Measurements from ENCODE around the gene NTM. TPM values are rescaled to one million over a fixed set of nuclear protein-coding genes. Genes with fewer than 3 reads are reported as not detected.

Gene NTM
- total and polyA plus RNA-seq, 2 donors (not counting 3 experiments of a cell fraction or from before 2014, with no cell fraction given): 1.00 to 1.1 TPM

DNA sequence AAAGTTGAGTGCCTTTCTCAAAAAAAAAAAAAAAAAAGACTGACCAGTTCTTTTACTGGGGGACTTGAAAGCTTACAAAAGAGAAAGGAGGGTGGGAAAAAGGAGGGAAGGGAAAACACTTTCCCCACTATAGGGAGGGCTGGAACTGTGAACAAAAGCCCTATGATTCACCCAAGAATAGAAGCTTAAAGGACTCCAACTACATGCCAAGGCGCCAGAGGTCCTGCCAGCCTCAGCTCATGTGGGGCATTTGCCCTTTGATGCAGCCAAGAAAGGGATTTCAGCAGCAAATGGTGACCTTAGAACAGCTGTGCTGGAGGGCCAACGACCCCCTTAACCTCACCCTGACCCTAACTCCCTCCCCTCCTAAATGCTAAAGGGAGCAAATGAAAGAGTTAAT is 160.0 kb downstream of the NTM start:
- intact Hi-C loops (cut with micrococcal nuclease): no loop called here
- Histone ChIP-seq H3K27me3 (ENCODE audit: control insufficient read depth in 2 of 2, insufficient read depth in 2 of 2, low read length in 2 of 2) (no peaks in the 10 kb centered on the region), H3K9me3 (replicated peaks; ENCODE audit: control insufficient read depth, insufficient read depth, low read length) (no peaks in the 10 kb centered on the region), H4K20me1 (replicated peaks; ENCODE audit: control insufficient read depth, extremely low read depth, insufficient read depth, low read length) (no peaks in the 10 kb centered on the region), H3K4me2 (ENCODE audit: insufficient read depth, low read length) (no peak overlapping the region), H3K4me3 (replicated peaks in 1 of 3; ENCODE audit: insufficient read depth in 1 of 3, low read depth in 1 of 3, low read length in 3 of 3) (no peak overlapping the region), H3K9me1 (replicated peaks; ENCODE audit: control insufficient read depth, extremely low read depth, insufficient read depth, low read length) (no peaks in the 10 kb centered on the region), H3K27ac (ENCODE audit: insufficient read depth, low read depth, low read length) (no peak overlapping the region), H3K4me1 (ENCODE audit: control insufficient read depth, extremely low read depth, insufficient read depth, low read length) (no peaks in the 10 kb centered on the region), H2AFZ (ENCODE audit: low read depth, low read length) (no peak overlapping the region), H3K36me3 (ENCODE audit: control insufficient read depth in 2 of 2, extremely low read depth in 1 of 2, insufficient read depth in 2 of 2, low read length in 2 of 2) (no peaks in the 10 kb centered on the region), H3K9ac (replicated peaks; ENCODE audit: extremely low read depth, insufficient read depth, low read length) (no peak overlapping the region), H3K79me2 (ENCODE audit: control insufficient read depth, insufficient read depth, low read length) (no peaks in the 10 kb centered on the region)
- dilution Hi-C loops (cut with MboI; ENCODE audit: extremely low pct_ligation_motif_present, low sequenced_read_pairs): no loop called here
- no TSS peak for BruUV-seq (replicated peaks)
- DNase-seq (ENCODE audit: low read depth, low spot score) (no peak), FAIRE-seq (no peak)
- no peak for TF ChIP-seq CTCF (IDR thresholded peaks at IDR 0.05; ENCODE audit: extremely low read depth in 1 of 2, insufficient read depth in 1 of 2, low read depth in 1 of 2, low read length in 2 of 2)
- ChIA-PET POLR2A (no interaction called here), CTCF (no interaction called here)

DNA sequence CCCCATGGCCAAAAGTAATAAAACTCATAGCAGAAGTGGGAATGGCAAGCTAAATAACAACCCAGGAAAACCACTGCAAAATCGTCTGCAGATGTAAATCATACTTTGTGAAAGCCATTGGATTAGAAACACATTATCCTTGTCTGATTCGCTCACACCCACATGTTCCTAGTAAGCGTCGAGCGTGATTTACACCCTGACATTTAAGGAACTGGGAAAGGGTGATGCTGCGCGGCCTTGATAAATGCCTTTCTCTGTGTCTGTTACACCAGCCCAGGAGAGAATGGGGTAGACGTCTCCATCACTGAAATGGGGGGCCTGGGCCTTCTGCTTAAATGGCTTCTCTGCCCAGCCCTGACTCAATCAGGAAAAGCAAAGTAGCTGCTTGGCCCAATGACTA is 162.7 kb downstream of the NTM start:
- no peak for FAIRE-seq
- dilution Hi-C loops (cut with MboI; ENCODE audit: extremely low pct_ligation_motif_present, low sequenced_read_pairs): no loop called here
- TF ChIP-seq CTCF (IDR thresholded peaks at IDR 0.05; ENCODE audit: extremely low read depth in 1 of 2, insufficient read depth in 1 of 2, low read depth in 1 of 2, low read length in 2 of 2) (no peak), EZH2 (IDR thresholded peaks at IDR 0.05; ENCODE audit: borderline replicate concordance, low read depth, low read length, severe bottlenecking) (no peak), FOS (IDR thresholded peaks at IDR 0.05; ENCODE audit: borderline replicate concordance, insufficient read depth, low read length) (no peak), GATA2 (IDR thresholded peaks at IDR 0.05; ENCODE audit: insufficient read depth, insufficient read length, low read depth, low read length) (no peak)

More for the DNA sequence above, 162.7 kb downstream of the NTM start:
- H3K9me1 ChIP-seq (replicated peaks; ENCODE audit: control insufficient read depth, extremely low read depth, insufficient read depth, low read length): no peaks in the 10 kb centered on the region
- H3K4me1 ChIP-seq (ENCODE audit: control insufficient read depth, extremely low read depth, insufficient read depth, low read length): no peaks in the 10 kb centered on the region
- BruUV-seq (replicated peaks): no TSS peak
- ChIA-PET CTCF (no interaction called here), POLR2A (no interaction called here)
- H2AFZ ChIP-seq (ENCODE audit: low read depth, low read length): no peak overlapping the region
- H3K27me3 ChIP-seq (ENCODE audit: control insufficient read depth in 2 of 2, insufficient read depth in 2 of 2, low read length in 2 of 2): no peaks in the 10 kb centered on the region
- H3K4me2 ChIP-seq (ENCODE audit: insufficient read depth, low read length): no peak overlapping the region
- no peak overlapping the region for H3K4me3 ChIP-seq (replicated peaks in 1 of 3; ENCODE audit: insufficient read depth in 1 of 3, low read depth in 1 of 3, low read length in 3 of 3)
- H3K79me2 ChIP-seq (ENCODE audit: control insufficient read depth, insufficient read depth, low read length): no peaks in the 10 kb centered on the region
- no peaks in the 10 kb centered on the region for H4K20me1 ChIP-seq (replicated peaks; ENCODE audit: control insufficient read depth, extremely low read depth, insufficient read depth, low read length)
- no peak overlapping the region for H3K9ac ChIP-seq (replicated peaks; ENCODE audit: extremely low read depth, insufficient read depth, low read length)
- no peak overlapping the region for H3K27ac ChIP-seq (ENCODE audit: insufficient read depth, low read depth, low read length)
- intact Hi-C loops (cut with micrococcal nuclease): no loop called here
- DNase-seq (ENCODE audit: low read depth, low spot score): no peak
- H3K36me3 ChIP-seq (ENCODE audit: control insufficient read depth in 2 of 2, extremely low read depth in 1 of 2, insufficient read depth in 2 of 2, low read length in 2 of 2): no peaks in the 10 kb centered on the region
- H3K9me3 ChIP-seq (replicated peaks; ENCODE audit: control insufficient read depth, insufficient read depth, low read length): no peaks in the 10 kb centered on the region

All from endothelial cell of umbilical vein (primary cell).